Jurkat, Clone E6-1 (cell line): ENCODE measurements around the gene TGM5.
"Not testable (repeated sequence)": the region's sequence is repeated elsewhere in the genome, so short reads cannot be mapped to it uniquely, and the experiment has no call there.

ENCODE experiments used
- DNase-seq: peaks from one replicate; pipeline ENCODE4 v3.0.0-alpha.2; 2011; ENCODE audit warnings: low read depth, low spot score
- H3K4me3 ChIP-seq: 2 replicates; pipeline ENCODE4 v1.5.1; 2011; ENCODE audit warnings: mild to moderate bottlenecking, low read length, control low read depth, moderate library complexity

Gene TGM5

GRCh38 chr15:43251185-43251870 lies 15.4 kb downstream of the TGM5 start:
- no peak for DNase-seq
- H3K4me3 ChIP-seq = no peak overlapping the region

DNA sequence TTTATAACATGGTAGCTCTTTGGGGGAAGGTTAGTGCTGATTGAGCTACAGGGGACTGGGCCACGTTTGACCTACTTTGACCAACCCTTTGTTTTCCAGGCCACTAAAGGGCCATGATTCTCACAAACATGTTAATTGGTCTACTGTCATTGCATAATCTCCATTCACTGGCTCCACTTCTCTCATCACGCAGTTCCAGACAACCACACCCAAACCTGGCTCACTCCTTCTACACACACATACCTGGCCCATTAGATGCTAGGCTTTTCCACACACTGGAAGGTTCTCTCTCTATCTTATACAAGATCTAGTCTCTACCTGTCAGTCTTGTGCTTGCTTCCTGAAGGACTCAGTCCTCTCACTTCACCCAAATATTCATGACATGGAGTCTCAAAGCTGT lies 15.9 kb downstream of the TGM5 start:
- no peak overlapping the region for H3K4me3 ChIP-seq
- DNase-seq = no peak

DNA sequence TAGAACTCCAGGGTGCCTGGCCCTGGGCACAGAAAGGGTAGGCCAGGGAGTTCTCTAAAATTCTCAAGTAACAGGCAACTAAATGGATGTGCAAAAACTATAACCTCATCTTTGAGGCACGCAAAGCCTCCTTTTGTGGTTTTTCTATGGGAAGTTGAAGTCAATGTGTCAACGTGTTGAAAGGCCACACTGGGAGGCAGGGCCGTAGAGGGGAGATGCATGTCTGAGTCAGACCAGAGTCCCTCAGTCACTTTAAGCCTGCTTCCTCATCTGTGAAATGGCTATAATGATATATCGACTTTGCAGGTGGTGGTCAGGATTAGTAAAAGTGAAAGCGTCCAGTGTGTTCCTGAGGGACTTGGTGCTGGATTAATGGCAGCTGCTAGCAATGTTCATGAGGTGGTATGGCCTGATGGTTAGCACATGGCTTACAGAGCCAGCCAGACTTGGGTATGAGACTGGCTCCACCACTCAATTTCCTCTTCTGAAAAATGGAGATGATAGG lies 17.0 kb downstream of the TGM5 start:
- no peak overlapping the region for H3K4me3 ChIP-seq
- DNase-seq = no peak

DNA sequence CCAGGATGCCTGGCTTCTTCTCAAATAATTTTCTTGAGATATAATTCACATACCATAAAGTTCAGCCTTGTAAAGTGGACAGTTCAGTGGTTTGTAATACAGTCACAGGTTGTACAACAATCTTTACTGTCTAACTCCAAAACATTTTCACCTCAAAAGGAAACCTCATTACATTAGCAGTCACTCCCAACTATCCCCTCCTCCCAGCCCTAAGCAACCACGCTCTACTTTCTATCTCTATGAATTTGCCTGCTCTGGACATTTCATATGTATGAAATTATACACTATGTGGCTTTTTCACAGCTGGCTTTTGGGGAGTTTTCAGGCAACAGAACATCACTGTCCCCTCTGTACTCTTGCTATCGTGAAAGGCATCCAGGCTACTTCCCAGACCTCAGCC lies 17.5 kb downstream of the TGM5 start:
- no peak for DNase-seq
- H3K4me3 ChIP-seq = no peak overlapping the region

GRCh38 chr15:43246261-43246774 lies 20.4 kb downstream of the TGM5 start:
- DNase-seq = no peak
- no peak overlapping the region for H3K4me3 ChIP-seq

DNA sequence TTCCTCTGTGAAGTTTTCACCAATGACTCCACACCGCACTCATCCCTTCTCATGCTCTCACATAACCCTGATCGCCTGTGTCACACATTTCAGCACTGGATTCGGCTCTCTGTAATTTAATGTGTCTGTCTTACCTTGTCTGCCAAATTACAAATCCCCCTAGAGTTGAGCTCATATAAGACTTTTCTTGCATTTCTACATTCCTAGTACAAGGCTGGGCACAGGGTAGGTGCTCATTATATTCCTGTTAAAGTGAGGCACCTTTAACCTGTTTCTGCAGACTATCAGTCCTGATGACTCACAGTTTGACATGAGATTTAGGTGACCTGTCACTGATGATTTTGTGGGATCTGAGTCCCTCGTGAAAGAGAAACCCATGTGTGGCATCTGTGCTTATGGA lies 22.6 kb downstream of the TGM5 start:
- no peak for DNase-seq
- H3K4me3 ChIP-seq = no peak overlapping the region

DNA sequence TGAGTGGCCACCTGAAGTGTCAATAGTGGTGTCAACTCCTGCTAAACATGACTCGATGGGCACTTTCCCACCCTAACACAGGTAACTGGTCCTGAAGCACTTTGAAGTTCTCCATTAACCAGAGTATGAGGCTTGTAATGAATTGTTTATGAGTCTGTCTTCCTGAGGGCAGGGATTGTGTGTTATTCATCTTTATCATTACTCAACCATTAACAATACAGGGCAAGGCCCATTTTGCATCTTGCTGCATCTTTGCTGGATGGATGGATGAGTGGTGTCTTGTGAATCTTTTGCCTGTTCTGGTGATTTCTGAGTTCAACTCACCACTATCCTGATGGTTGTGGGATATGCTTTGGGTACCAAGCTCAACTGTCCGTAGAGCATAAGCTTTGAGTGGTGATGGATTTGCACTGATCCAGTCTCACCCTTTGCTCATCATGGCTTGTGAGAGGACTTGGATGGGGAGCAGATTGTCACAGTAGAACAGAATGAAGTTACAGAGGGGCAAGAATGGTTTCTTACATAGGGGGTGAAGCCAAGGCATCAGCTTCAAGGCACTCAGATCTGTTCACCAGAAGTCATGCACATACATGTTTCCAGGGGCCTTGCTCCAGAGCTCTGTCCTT lies 23.6 kb downstream of the TGM5 start:
- H3K4me3 ChIP-seq = no peak overlapping the region
- DNase-seq = no peak

DNA sequence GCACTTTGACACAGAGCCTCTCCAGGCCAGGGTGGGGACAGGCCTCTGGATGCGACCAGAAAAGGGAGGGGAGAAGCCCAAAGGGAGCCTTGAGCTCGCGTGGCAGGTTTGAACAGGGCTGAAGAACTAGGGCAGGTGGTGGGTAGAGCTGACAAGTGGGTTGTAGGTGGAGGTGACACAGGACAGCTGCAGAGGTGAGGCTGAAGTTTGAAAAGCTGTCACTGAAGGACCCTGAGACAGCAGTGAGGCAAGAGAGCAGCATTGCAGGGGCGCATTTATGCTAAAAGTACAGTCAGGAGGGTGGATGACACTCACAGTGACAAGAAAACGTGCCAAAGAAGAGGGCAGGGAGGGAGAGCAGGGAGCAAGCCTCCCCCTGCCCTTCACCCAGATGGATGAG lies 24.1 kb downstream of the TGM5 start:
- no peak overlapping the region for H3K4me3 ChIP-seq
- DNase-seq = no peak

DNA sequence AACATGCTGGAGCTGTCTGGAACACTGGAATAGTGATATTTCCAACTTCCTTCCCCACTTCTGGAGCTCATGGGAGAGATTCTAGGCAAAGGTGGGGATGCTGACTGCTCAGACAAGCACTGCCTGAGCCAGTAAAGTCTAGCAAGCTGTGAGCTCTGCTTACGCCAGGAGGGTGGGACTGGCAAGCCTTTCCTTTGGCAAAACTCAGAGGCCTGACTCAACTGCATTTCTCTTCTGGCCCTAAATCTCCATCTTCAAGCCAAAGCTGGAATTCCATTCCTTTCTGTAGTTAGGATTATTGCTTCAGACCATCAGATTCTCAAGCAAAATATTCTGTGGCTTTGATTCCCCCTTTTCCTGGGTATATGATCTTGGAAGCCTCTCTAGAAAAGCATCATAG lies 25.6 kb downstream of the TGM5 start:
- no peak overlapping the region for H3K4me3 ChIP-seq
- DNase-seq = no peak

GRCh38 chr15:43239732-43240491 lies 26.8 kb downstream of the TGM5 start:
- DNase-seq = no peak
- H3K4me3 ChIP-seq = no peak overlapping the region

DNA sequence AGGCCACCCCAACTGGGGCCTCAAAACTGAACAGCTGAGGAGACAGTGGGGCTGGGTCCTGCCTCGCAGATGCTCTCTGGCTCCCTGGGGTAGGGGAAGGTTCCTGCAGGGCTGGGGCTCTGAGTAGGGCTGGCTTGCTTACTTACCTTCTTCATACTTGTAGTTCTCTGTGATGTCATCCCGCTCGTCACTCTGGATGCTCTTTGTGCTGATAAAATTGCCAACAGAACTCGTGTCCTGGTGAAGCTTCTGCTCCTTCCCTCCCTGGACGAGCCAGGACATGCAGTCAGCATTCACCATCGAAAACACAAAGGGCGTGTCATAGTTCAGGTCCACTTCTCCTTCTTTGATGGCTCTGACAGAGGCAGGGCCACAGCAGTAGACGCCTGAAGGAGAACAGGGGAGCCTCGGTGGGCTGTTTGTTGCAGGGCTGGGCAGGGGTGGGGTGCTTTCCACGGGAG lies 28.0 kb downstream of the TGM5 start:
- H3K4me3 ChIP-seq = no peak overlapping the region
- DNase-seq = no peak

- no peak overlapping the region for H3K4me3 ChIP-seq
- DNase-seq = no peak
Observed at GRCh38 chr15:43237842-43238470, 28.8 kb downstream of the TGM5 start.

DNA sequence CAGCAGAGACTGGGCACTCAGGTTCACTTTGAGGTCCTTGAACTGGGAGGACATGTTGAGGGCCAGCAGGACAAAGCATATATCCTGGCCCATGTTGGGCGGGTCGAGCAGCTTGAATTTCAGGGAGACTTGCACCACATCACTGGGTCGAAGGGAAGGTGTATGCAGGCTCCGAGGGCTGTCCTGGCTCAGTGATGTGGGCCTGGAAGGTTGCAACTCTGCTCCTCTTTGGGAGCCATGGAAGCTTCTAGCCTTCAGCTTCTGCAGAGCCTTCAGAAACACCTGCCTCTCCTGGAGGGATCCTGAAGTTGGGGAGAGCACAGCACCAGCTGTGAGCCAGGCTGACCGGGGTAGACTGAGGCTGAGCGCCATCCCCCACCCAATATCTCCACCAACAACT lies 31.2 kb downstream of the TGM5 start:
- no peak overlapping the region for H3K4me3 ChIP-seq
- no peak for DNase-seq

DNA sequence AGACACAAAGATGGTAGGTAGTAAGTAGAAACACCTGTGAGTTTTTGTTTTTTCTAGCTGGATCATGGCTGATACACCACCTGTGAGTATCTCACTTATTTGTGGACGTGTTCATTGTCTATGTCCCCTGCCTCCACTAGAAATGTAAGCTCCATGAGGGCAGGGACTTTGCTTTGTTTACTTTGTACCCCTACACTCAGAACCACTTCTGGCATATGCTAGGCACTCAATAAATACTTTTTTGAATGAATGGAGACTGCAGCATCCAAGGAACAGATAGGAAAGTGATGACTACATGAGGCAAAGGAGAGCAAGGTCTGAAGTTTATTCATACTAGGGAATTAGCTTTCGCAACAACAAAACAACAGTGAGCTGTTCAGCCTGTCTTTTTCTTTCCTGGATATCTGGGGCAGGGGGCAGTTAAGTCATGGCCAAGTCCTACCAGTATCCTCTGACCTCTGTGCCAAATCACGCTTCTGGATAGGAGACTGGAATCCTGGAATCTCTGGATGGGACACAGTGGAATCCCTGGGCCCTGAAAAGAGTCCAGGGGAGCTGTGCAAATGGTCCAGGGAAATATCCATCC lies 34.3 kb downstream of the TGM5 start:
- no peak for DNase-seq

GRCh38 chr15:43230640-43231115 lies 36.0 kb downstream of the TGM5 start:
- no peak overlapping the region for H3K4me3 ChIP-seq
- no peak for DNase-seq

More for the DNA sequence above, 34.3 kb downstream of the TGM5 start:
- no peak overlapping the region for H3K4me3 ChIP-seq

DNA sequence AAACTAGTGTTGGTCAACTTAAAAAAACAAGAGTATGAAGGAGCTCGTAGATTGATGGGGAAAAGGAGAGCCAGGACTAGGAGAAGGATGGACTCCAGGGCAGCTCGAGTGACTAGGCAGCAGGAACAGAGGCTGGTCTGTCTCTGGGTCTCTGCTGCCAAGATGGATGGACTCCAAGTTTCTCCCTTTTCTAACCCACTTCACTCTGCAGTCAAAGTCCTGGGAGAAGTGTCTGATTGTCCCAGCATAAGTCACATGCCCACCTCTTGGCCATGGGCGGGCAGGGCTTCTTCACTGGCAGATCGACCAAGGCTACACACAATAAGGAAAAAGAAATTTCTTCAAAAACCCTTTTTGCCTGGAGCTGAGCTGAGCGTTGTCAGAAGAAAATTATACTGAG lies 36.8 kb downstream of the TGM5 start:
- no peak for DNase-seq

DNA sequence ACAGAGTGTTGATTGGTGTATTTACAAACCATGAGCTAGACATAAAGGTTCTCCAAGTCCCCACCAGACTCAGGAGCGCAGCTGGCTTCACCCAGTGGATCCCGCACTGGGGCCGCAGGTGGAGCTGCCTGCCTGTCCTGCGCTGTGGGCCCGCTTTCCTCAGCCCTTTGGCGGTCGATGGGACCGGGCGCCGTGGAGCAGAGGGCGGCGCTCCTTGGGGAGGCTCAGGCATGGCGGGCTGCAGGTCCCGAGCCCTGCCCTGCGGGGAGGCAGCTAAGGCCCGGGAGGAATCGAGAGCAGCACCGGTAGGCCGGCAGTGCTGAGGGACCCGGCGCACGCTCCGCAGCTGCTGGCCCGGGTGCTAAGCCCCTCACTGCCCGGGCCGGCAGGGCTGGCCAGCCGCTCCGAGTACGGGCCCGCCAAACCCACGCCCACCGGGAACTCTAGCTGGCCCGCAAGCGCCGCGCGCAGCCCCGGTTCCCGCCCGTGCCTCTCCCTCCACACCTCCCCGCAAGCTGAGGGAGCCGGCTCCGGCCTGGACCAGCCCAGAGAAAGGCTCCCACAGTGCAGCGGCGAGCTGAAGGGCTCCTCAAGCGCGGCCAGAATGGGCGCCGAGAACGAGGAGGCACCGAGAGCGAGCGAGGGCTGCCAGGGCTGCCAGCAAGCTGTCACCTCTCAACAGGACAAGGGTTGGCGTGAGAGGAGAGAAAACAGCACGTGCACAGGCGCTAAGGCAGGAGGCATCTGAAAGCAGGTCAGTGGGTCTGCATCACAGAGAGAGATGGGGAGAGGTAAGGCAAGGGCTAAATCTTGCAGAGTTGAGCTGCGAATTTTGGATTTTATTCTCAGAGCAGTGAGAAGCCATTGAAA lies 40.1 kb downstream of the TGM5 start:
- DNase-seq = no peak

More for the DNA sequence above, 36.8 kb downstream of the TGM5 start:
- H3K4me3 ChIP-seq = no peak overlapping the region

GRCh38 chr15:43225950-43226255 lies 40.8 kb downstream of the TGM5 start:
- not testable (repeated sequence) for DNase-seq, H3K4me3 ChIP-seq

More for the DNA sequence above, 40.1 kb downstream of the TGM5 start:
- no peak overlapping the region for H3K4me3 ChIP-seq
